Activated CD8-positive, alpha-beta memory T cell treated with anti-CD3 and anti-CD28 coated beads for 4 hours (primary cell): ENCODE measurements around the gene PSMA2.

Experiments
- DNase-seq, 2 donors: peaks; one replicate each; pipeline ENCODE4 v3.0.0-alpha.2; 2020; ENCODE audit warnings: low read depth in 2 of 2

Gene PSMA2

DNA sequence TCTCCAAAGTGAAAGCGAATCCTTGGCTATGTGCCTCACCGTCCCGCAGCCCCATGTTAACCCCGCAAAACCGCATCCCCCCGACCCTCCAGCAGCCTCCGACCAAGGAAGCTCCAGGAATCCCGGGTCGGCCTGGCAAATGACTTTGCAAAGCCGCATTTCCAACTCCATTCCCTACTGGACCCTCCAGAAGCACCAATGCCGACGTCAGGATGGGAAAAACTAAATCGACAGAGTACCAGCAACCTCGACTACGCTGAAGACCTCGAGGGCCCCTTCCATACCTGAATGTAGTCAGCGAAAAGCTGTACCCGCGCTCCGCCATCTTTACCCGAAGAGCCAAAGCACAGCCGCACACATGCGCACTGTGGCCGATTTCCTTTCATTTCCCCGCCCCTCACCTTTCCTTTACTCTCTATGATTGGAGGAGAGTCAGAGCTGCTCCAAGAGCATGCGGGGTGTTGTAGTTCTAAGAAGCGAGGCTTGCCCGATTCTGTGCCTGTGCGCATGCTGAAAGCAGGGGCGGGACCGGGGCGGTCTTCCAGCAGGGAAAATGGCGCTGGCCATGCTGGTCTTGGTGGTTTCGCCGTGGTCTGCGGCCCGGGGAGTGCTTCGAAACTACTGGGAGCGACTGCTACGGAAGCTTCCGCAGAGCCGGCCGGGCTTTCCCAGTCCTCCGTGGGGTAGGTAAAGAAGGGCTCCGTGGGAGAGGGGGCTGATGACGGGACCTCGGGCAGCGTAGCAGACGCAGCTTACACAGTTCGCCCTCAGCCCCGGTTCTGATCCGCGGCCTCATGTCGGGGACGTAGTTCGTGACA lies at the start of gene PSMA2, which contains the start of gene MRPL32:
PSMA2 (minus strand) TSS at position 341 of the 818 bp plus-strand sequence; CDS start at position 325, 16 bp downstream.
MRPL32 (plus strand) TSS at position 543 of the 818 bp plus-strand sequence; CDS start at position 554, 11 bp downstream.
- DNase-seq: peak; percentile 90 to 94

GRCh38 chr7:42981601-42982000 lies 49.6 kb upstream of the PSMA2 start:
- no peak for DNase-seq

GRCh38 chr7:42980514-42980913 lies 48.5 kb upstream of the PSMA2 start:
- no peak for DNase-seq

GRCh38 chr7:42980084-42980483 lies 48.1 kb upstream of the PSMA2 start:
- DNase-seq: no peak

DNA sequence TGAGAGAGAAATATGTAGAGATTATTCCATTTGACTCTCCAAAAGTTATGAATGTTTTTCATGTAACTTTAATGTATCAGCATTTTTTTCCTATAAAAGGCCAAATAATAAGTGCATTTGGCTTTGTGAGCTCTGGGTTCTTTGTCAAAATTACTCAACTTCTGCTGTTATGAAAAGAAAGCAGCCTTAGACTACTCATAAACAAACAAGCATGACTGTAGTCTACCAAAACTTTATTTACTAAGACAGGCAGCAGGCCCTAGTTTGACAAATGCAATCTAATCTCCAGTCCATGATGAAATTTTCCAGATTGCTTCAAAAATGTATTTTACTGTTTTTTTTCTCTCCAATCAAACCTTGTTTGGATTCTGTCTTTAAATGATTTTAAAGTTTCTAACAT lies 46.5 kb upstream of the PSMA2 start:
- no peak for DNase-seq

GRCh38 chr7:42976371-42976770 lies 44.4 kb upstream of the PSMA2 start:
- DNase-seq: no peak

- no peak for DNase-seq
These were observed 40.9 kb upstream of the PSMA2 start for GRCh38 chr7:42972699-42973500.

GRCh38 chr7:42967391-42967790 lies 35.4 kb upstream of the PSMA2 start:
- DNase-seq: no peak

DNA sequence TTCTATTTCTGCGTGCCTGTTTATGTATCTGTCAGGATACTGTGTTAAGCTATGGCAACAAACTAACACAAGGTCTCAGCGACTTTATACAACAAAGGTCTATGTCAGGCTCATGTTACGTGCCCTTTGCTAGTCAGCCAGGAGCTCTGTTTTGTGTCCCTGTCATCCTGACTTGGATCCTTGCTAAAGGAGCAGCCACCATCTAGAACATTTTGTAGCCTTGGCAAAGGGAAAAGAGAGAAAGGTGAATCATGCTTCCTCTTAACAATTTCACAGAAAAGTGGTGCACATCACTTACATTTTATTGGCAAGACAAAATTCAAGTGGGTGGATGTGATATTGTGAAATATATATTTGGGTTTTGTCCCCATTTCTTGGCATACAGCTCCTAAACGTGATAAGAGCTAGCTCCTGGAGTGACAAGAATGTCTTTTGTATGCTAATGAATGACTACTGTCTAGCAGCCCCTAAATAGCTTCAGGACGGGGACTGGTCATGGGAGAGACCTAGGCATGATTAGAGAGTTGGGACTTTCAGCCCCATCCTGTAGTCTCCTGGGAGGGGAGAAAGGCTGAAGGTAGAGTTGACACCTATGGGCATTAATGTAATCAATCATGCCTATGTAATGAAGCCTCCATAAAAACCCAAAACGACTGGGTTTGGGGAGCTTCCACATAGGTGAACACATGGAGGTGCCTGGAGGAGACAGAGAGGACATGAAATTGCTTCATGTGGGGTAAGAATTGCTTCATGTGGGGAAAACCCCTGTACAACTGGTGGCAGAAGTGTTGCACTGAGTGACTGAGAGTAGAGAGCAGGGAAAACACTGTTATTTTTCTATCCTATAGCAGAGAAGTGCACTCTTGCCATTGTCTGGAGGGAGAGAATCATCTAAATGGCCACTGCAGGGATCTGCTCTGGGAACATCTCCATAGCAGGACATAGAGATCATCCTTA lies 33.2 kb upstream of the PSMA2 start:
- DNase-seq: no peak

DNA sequence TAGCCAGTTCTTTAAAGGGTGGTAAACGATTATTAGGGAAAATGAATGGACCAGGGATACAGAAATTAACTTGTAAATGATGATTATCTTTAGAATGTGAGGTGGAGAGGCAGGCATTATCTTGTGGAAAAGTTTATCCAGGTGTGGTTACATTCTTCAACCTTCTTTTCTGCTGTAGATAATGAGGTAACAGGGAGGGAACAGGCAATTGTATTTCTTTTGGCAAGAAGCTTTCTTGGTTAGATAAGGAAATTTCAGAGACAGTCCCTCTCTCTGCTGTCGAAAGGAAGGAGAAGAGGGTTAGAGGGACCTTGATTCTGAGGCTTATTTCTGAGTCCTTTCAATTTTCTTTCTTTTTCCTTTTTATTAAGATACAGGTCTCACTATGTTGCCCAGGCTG lies 32.3 kb upstream of the PSMA2 start:
- no peak for DNase-seq

DNA sequence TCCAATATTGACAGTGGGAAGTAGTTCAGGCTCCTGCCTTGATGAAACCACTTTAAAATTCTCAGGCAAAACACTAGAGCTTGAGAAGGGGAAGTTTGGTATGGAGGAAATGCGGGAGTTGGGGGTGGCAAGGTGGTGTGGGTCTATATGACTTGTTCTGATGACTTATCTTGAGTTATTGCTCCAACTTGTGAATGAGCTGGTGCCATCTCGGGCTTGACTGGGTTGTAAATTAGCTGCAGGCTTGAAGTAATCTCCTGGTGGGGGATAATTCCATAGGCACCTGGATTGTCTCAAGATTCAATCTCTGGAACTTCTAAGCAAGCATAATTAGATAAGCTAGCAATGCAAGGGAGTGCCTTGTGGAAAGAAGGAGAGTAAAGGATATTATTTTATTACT lies 29.2 kb upstream of the PSMA2 start:
- no peak for DNase-seq

- no peak for DNase-seq
These were observed 28.8 kb upstream of the PSMA2 start for GRCh38 chr7:42960762-42961161.

DNA sequence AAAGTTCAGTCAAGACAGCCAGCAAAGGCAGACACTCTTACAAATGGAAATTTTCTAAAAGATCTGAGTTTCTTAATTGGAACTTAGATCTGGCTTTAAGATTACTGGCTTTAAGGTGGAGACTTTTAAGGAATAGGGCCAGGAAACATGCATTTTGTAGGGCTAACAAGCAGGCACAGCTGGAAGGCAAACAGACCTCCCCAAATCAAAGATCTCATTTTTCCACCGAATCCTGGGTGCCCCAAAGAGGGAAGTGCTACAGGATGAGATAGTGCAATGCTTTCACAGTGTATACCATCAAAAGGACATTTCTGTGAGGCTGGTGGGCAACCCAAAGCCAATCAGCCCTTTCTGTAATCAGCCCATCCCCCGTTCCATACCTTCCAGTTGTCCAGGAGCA lies 27.6 kb upstream of the PSMA2 start:
- DNase-seq: no peak

DNA sequence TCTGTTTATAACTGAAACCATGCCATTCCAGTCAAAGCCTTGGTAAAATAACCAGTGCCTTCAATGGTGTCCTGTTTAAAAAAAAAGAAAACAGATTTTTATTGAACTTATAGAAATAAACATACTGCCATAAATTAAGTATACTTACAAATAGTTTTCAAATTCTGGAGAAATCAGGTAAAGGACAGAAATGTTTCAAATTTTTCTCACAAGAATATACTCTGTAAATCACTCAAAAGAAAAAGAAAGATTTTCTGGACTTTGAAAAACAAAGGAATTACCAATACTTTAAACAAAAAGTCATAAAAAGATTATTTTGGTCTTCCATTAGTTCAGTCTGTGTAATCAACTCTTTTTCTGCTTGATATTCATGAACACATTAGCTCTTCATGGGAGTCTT lies 24.1 kb upstream of the PSMA2 start:
- no peak for DNase-seq

- DNase-seq: no peak
These were observed 22.0 kb upstream of the PSMA2 start for GRCh38 chr7:42953994-42954393.

DNA sequence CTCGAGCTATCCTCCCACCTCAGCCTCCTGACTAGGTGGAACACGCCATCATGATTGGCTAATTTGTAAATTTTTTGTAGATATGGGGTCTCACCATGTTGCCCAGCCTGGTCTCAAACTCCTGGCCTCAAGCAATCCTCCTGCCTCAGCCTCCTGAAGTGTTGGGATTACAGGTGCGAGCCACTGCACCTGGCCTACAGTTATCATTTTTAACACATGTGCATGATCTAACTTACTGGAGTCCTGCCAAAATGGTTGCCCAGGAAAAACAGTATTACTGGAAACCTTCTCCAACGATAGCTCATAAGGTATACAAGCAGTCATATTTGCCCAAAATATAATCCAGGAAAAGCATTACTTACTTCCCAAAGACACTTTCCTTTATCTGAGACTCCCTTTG lies 20.4 kb upstream of the PSMA2 start:
- DNase-seq: no peak

GRCh38 chr7:42950417-42950816 lies 18.4 kb upstream of the PSMA2 start:
- DNase-seq: no peak

GRCh38 chr7:42947521-42947920 lies 15.5 kb upstream of the PSMA2 start:
- DNase-seq: no peak

- no peak for DNase-seq
These were observed 14.6 kb upstream of the PSMA2 start for GRCh38 chr7:42946627-42946950.

- DNase-seq: no peak
These were observed 14.1 kb upstream of the PSMA2 start for GRCh38 chr7:42945821-42946626.
